Measurements from ENCODE around the gene ZFYVE28.

DNA sequence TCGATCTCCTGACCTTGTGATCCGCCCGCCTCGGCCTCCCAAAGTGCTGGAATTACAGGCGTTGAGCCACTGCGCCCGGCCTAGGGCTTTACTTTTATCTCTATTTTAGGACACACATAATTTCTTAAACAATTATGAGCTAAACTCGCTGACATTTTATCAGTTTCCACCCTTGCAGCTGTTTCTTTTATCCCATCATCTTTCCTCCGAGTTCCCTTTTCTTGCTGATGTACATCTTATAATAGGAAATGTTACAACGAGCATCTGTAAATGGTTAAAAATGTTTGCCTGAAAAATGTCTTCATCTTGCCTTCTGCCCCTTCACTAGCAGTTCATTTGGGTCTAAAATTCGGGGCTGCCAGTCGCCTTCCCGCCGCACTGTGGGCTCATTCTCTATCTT is 41.2 kb downstream of the ZFYVE28 start:
- TF ChIP-seq POLR2A (IDR thresholded peaks at IDR 0.05) (no peak), CTCF (IDR thresholded peaks at IDR 0.05) (no peak)
